Osteocyte (in vitro differentiated cells): Measurements from ENCODE around the gene BBX. TPM values are rescaled to one million over a fixed set of nuclear protein-coding genes. Genes with fewer than 3 reads are reported as not detected.
A peak's percentile ranks its signal among the peaks of the same experiment; 100 is the strongest.

ENCODE experiments used
- DNase-seq: peaks from one replicate; pipeline ENCODE4 v3.0.0; 2021; ENCODE audit warnings: mixed read lengths; ENCODE audit not compliant: unreplicated experiment; ENCODE audit errors: extremely low spot score
- H3K27ac Mint-ChIP-seq: one replicate; pipeline ENCODE4 v1.8.0; 2021; ENCODE audit warnings: mild to moderate bottlenecking, mixed read lengths; ENCODE audit not compliant: unreplicated experiment
- H3K27me3 Mint-ChIP-seq: one replicate; pipeline ENCODE4 v1.8.0; 2021; ENCODE audit warnings: mixed read lengths; ENCODE audit not compliant: unreplicated experiment
- H3K36me3 Mint-ChIP-seq: one replicate; pipeline ENCODE4 v1.8.0; 2021; ENCODE audit warnings: mixed read lengths; ENCODE audit not compliant: unreplicated experiment
- H3K4me1 Mint-ChIP-seq: one replicate; pipeline ENCODE4 v1.8.0; 2021; ENCODE audit warnings: mixed read lengths; ENCODE audit not compliant: unreplicated experiment
- H3K4me3 Mint-ChIP-seq: one replicate; pipeline ENCODE4 v1.8.0; 2021; ENCODE audit warnings: mild to moderate bottlenecking, moderate library complexity, mixed read lengths; ENCODE audit not compliant: unreplicated experiment
- H3K9me3 Mint-ChIP-seq: one replicate; pipeline ENCODE4 v1.8.0; 2021; ENCODE audit warnings: mixed read lengths; ENCODE audit not compliant: unreplicated experiment
- CTCF ChIP-seq: fragments of 200-600 bp; sonication (generic); IDR thresholded peaks from 2 replicates; pipeline ENCODE4 v1.5.0; 2021; ENCODE audit warnings: antibody characterized with exemption, mild to moderate bottlenecking, moderate library complexity
- total RNA-seq: library from RNA; stranded (reverse); gene quantifications from 2 replicates; pipeline ENCODE4 v1.2.1, GENCODE V29; 2021

Gene BBX
- total RNA-seq, 1 donor from 2014 or later: 92.2 TPM

- peaks cover 11% of the 10 kb centered on the region for H3K4me1 Mint-ChIP-seq
- H3K27ac Mint-ChIP-seq: no peak overlapping the region
- no peaks in the 10 kb centered on the region for H3K9me3 Mint-ChIP-seq
- no peaks in the 10 kb centered on the region for H3K27me3 Mint-ChIP-seq
- TF ChIP-seq CTCF: no peak
- peaks cover 6% of the 10 kb centered on the region for H3K36me3 Mint-ChIP-seq
- DNase-seq: no peak
- no peak overlapping the region for H3K4me3 Mint-ChIP-seq
Measured at GRCh38 chr3:107592073-107592472, 69.3 kb downstream of the BBX start.

GRCh38 chr3:107594870-107595269, 72.1 kb downstream of the BBX start:
- DNase-seq: no peak
- Mint-ChIP-seq H3K27me3 (no peaks in the 10 kb centered on the region), H3K27ac (no peak overlapping the region), H3K4me1 (peaks cover 35% of the 10 kb centered on the region), H3K36me3 (peaks cover 3% of the 10 kb centered on the region), H3K4me3 (no peak overlapping the region), H3K9me3 (no peaks in the 10 kb centered on the region)
- no peak for TF ChIP-seq CTCF

DNA sequence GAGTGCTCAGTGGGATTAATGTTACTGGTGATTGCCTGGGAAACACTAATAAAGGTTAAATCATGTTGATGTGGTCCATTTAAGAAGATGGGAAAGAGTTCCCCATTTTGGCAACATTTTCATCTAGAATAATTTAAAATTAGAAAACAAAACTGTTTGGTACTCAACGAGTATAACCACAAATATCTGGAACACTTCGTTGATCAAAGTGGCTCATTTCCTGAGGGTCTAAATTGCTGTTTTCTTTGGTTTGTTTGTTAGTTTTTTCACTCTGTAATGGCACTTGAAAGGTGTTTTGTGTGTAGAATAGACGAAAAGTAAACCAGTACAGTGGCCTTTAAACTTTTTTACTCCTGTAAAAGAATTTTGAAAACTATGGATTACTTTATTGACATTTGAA, 73.9 kb downstream of the BBX start:
- Mint-ChIP-seq H3K27me3 (no peaks in the 10 kb centered on the region), H3K27ac (no peak overlapping the region), H3K36me3 (peaks cover 6% of the 10 kb centered on the region), H3K4me3 (no peak overlapping the region), H3K9me3 (peaks cover 5% of the 10 kb centered on the region), H3K4me1 (peaks cover 52% of the 10 kb centered on the region)
- no peak for DNase-seq
- TF ChIP-seq CTCF: no peak

- DNase-seq: no peak
- Mint-ChIP-seq H3K4me1 (peaks cover 47% of the 10 kb centered on the region), H3K4me3 (peak overlapping the region; percentile 77), H3K36me3 (peaks cover 10% of the 10 kb centered on the region), H3K27ac (peak overlapping the region; percentile 96), H3K9me3 (peaks cover 12% of the 10 kb centered on the region), H3K27me3 (no peaks in the 10 kb centered on the region)
- no peak for TF ChIP-seq CTCF
Measured at GRCh38 chr3:107598926-107599771, 76.4 kb downstream of the BBX start.

- Mint-ChIP-seq H3K27ac (peak overlapping the region; percentile 96), H3K9me3 (peaks cover 12% of the 10 kb centered on the region), H3K36me3 (peaks cover 10% of the 10 kb centered on the region), H3K4me1 (peaks cover 50% of the 10 kb centered on the region), H3K27me3 (no peaks in the 10 kb centered on the region), H3K4me3 (peak overlapping the region; percentile 77)
- no peak for DNase-seq
- no peak for TF ChIP-seq CTCF
Measured at GRCh38 chr3:107599772-107600145, 77.0 kb downstream of the BBX start.
